WTC11 (cell line): Measurements from ENCODE around the gene RAB17. TPM values are rescaled to one million over a fixed set of nuclear protein-coding genes. Genes with fewer than 3 reads are reported as not detected.
A peak's percentile ranks its signal among the peaks of the same experiment; 100 is the strongest.

ENCODE experiments used
- ATF1 ChIP-seq: sonication (generic); formaldehyde crosslinking; IDR thresholded peaks from 2 replicates; pipeline ENCODE4 v1.8.1; 2023; ENCODE audit warnings: mild to moderate bottlenecking, moderate library complexity, missing genetic modification reagents
- CBFB ChIP-seq: sonication (generic); formaldehyde crosslinking; IDR thresholded peaks from 2 replicates; pipeline ENCODE4 v1.8.1; 2022; ENCODE audit warnings: mild to moderate bottlenecking, low read depth, missing genetic modification reagents
- ESRRA ChIP-seq: sonication (generic); formaldehyde crosslinking; IDR thresholded peaks from 2 replicates; pipeline ENCODE4 v1.8.1; 2022; ENCODE audit warnings: mild to moderate bottlenecking, missing genetic modification reagents, borderline replicate concordance
- ETV6 ChIP-seq: sonication (generic); formaldehyde crosslinking; IDR thresholded peaks from 2 replicates; pipeline ENCODE4 v1.8.1; 2022; ENCODE audit warnings: mild to moderate bottlenecking, missing genetic modification reagents
- FOXP1 ChIP-seq: sonication (generic); formaldehyde crosslinking; IDR thresholded peaks from 2 replicates; pipeline ENCODE4 v1.8.0; 2022; ENCODE audit warnings: missing genetic modification reagents, mild to moderate bottlenecking, moderate library complexity, borderline replicate concordance
- GABPB1 ChIP-seq: sonication (generic); formaldehyde crosslinking; IDR thresholded peaks from 2 replicates; pipeline ENCODE4 v1.8.1; 2023; ENCODE audit warnings: mild to moderate bottlenecking, missing genetic modification reagents
- GTF2I ChIP-seq: fragments of 250-450 bp; sonication (Bioruptor Pico); conservative IDR thresholded peaks from 2 replicates; pipeline ENCODE4 v1.4.0; 2021; ENCODE audit warnings: mild to moderate bottlenecking
- HMGA2 ChIP-seq: fragments of 250-450 bp; sonication (Bioruptor Pico); IDR thresholded peaks from 2 replicates; pipeline ENCODE4 v1.4.0; 2021; ENCODE audit warnings: mild to moderate bottlenecking, moderate library complexity
- JUN ChIP-seq: sonication (generic); formaldehyde crosslinking; IDR thresholded peaks from 2 replicates; pipeline ENCODE4 v1.8.0; 2023; ENCODE audit warnings: mild to moderate bottlenecking, missing genetic modification reagents
- KAT7 ChIP-seq: sonication (generic); formaldehyde crosslinking; IDR thresholded peaks from 2 replicates; pipeline ENCODE4 v1.8.1; 2023; ENCODE audit warnings: missing genetic modification reagents, mild to moderate bottlenecking, borderline replicate concordance
- MYBL2 ChIP-seq: sonication (generic); formaldehyde crosslinking; IDR thresholded peaks from 2 replicates; pipeline ENCODE4 v1.8.1; 2023; ENCODE audit warnings: mild to moderate bottlenecking, moderate library complexity, missing genetic modification reagents
- NFATC4 ChIP-seq: fragments of 250-450 bp; sonication (Bioruptor Pico); IDR thresholded peaks from 2 replicates; pipeline ENCODE4 v1.9.0; 2021; ENCODE audit warnings: mild to moderate bottlenecking
- NFE2L1 ChIP-seq: sonication (generic); formaldehyde crosslinking; IDR thresholded peaks from 2 replicates; pipeline ENCODE4 v1.8.1; 2023; ENCODE audit warnings: missing genetic modification reagents
- NFYB ChIP-seq: sonication (generic); formaldehyde crosslinking; conservative IDR thresholded peaks from 2 replicates; pipeline ENCODE4 v1.8.0; 2022; ENCODE audit warnings: low read depth, missing genetic modification reagents
- OVOL2 ChIP-seq: fragments of 250-450 bp; sonication (Bioruptor Pico); IDR thresholded peaks from 2 replicates; pipeline ENCODE4 v1.9.0; 2021; ENCODE audit warnings: mild to moderate bottlenecking, borderline replicate concordance
- SMAD3 ChIP-seq: sonication (generic); formaldehyde crosslinking; IDR thresholded peaks from 2 replicates; pipeline ENCODE4 v1.8.0; 2022; ENCODE audit warnings: missing genetic modification reagents, mild to moderate bottlenecking, borderline replicate concordance
- SMAD4 ChIP-seq: sonication (generic); formaldehyde crosslinking; IDR thresholded peaks from 2 replicates; pipeline ENCODE4 v1.8.0; 2022; ENCODE audit warnings: mild to moderate bottlenecking, missing genetic modification reagents
- SP1 ChIP-seq: sonication (generic); formaldehyde crosslinking; conservative IDR thresholded peaks from 2 replicates; pipeline ENCODE4 v1.8.1; 2022; ENCODE audit warnings: missing genetic modification reagents
- TCF7 ChIP-seq: sonication (generic); formaldehyde crosslinking; IDR thresholded peaks from 2 replicates; pipeline ENCODE4 v1.8.0; 2022; ENCODE audit warnings: mild to moderate bottlenecking, low read depth, missing genetic modification reagents, moderate library complexity
- TEAD1 ChIP-seq: sonication (generic); formaldehyde crosslinking; IDR thresholded peaks from 2 replicates; pipeline ENCODE4 v1.8.0; 2022; ENCODE audit warnings: mild to moderate bottlenecking, missing genetic modification reagents
- ZBTB21 ChIP-seq: sonication (generic); formaldehyde crosslinking; IDR thresholded peaks from 2 replicates; pipeline ENCODE4 v1.8.1; 2023; ENCODE audit warnings: mild to moderate bottlenecking, missing genetic modification reagents, borderline replicate concordance
- ZNF263 ChIP-seq: sonication (generic); formaldehyde crosslinking; IDR thresholded peaks from 2 replicates; pipeline ENCODE4 v1.8.1; 2022; ENCODE audit warnings: low read depth, mild to moderate bottlenecking, moderate library complexity, missing genetic modification reagents
- ZNF416 ChIP-seq: fragments of 250-450 bp; sonication (Bioruptor Pico); IDR thresholded peaks from 2 replicates; pipeline ENCODE4 v1.9.0; 2021; ENCODE audit warnings: mild to moderate bottlenecking, inconsistent platforms
- ZNF423 ChIP-seq: fragments of 250-450 bp; sonication (Bioruptor Pico); IDR thresholded peaks from 2 replicates; pipeline ENCODE4 v2.1.2; 2022; ENCODE audit warnings: mild to moderate bottlenecking, moderate library complexity
- ZNF671 ChIP-seq: fragments of 250-450 bp; sonication (Bioruptor Pico); IDR thresholded peaks from 2 replicates; pipeline ENCODE4 v1.8.0; 2021; ENCODE audit warnings: mild to moderate bottlenecking
- total RNA-seq: library from RNA; stranded (reverse); gene quantifications from 3 replicates; pipeline ENCODE4 v1.2.3, GENCODE V29; 2021
- TF ChIP-seq, protein P1 (sequence below): sonication (generic); formaldehyde crosslinking; IDR thresholded peaks from 2 replicates; pipeline ENCODE4 v1.8.1; 2022; ENCODE audit warnings: missing genetic modification reagents, borderline replicate concordance
- TF ChIP-seq, protein P2 (sequence below): sonication (generic); formaldehyde crosslinking; IDR thresholded peaks from 2 replicates; pipeline ENCODE4 v1.8.0; 2022; ENCODE audit warnings: mild to moderate bottlenecking, missing genetic modification reagents
- TF ChIP-seq, protein P3 (sequence below): sonication (generic); formaldehyde crosslinking; IDR thresholded peaks from 2 replicates; pipeline ENCODE4 v1.8.1; 2023; ENCODE audit warnings: mild to moderate bottlenecking, missing genetic modification reagents
- TF ChIP-seq, protein P4 (sequence below): fragments of 250-450 bp; sonication (Bioruptor Pico); IDR thresholded peaks from 2 replicates; pipeline ENCODE4 v2.1.2; 2022; ENCODE audit warnings: mild to moderate bottlenecking, moderate library complexity
- TF ChIP-seq, protein P5 (sequence below): fragments of 250-450 bp; sonication (Bioruptor Pico); IDR thresholded peaks from 2 replicates; pipeline ENCODE4 v1.9.0; 2021; ENCODE audit warnings: mild to moderate bottlenecking
- TF ChIP-seq, protein P6 (sequence below): fragments of 200-600 bp; IDR thresholded peaks from 2 replicates; pipeline ENCODE4 v1.8.0; 2022; ENCODE audit warnings: antibody characterized with exemption
- TF ChIP-seq, protein P7 (sequence below): sonication (generic); formaldehyde crosslinking; IDR thresholded peaks from 2 replicates; pipeline ENCODE4 v1.8.0; 2022; ENCODE audit warnings: mild to moderate bottlenecking, missing genetic modification reagents
- TF ChIP-seq, protein P8 (sequence below): sonication (generic); formaldehyde crosslinking; IDR thresholded peaks from 2 replicates; pipeline ENCODE4 v1.8.1; 2023; ENCODE audit warnings: mild to moderate bottlenecking, missing genetic modification reagents, moderate library complexity

The RAB17 gene
- total RNA-seq, 1 experiment from 2014 or later = 140 TPM

DNA sequence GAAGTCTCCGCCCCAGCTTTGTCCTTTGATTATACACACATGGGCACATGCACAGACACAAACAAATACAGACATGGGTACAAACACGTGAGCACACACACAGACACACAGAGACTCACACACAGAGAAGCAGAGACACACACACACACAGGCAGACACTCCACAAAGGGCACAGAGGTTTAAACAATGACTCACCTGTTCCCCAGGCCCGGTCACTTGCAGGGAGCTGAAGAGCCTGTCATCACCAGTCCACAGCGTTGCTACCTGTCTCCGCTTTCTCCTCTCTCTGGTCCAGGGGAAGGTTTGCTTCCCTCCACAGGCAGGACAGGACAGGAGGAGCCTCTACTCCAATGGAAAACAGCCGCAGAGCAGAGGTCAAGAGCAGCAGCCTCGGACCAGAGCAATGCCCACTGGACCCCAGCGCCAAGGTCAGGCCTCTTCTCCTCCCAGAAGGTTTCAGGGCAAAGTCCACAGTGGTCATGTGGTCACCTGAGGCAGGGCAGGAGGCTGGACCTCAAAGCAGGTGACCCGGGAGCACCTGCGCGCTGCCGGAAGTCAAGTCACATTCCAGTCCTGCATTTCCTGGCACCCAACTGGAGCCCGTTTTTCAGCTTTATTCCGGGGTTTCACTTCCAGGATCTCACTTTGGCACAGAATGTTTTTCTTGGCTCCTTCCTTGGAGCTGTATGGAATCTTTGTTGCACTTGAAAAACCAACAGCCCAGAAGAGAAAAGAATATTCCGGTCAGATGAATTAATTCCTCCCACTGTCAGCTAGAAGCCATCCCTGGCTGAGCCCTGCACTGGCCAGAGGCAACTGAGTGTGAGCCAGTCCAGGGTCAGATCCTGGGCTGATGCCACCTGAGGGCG, at the start of gene RAB17 (continued):
- TF ChIP-seq ZNF423 (CRISPR knock-in tag) (no peak), JUN (no peak), NFYB (CRISPR knock-in tag) (no peak), ZNF263 (CRISPR knock-in tag) (no peak), TEAD1 (peak; percentile 79), SMAD3 (no peak), TCF7 (CRISPR knock-in tag) (no peak), NFATC4 (no peak), ATF1 (no peak), SMAD4 (CRISPR knock-in tag) (no peak), ZBTB21 (CRISPR knock-in tag) (no peak), SP1 (CRISPR knock-in tag) (0 out of 2 replicates have a peak, but pooled peaks have one; percentile 7), ETV6 (CRISPR knock-in tag) (peak; percentile 43), GTF2I (CRISPR knock-in tag) (no peak), ZNF416 (CRISPR knock-in tag) (no peak), CBFB (CRISPR knock-in tag) (no peak), NFE2L1 (CRISPR knock-in tag) (0 out of 2 replicates have a peak, but pooled peaks have one; percentile 36), KAT7 (CRISPR knock-in tag) (no peak), GABPB1 (CRISPR knock-in tag) (peak; percentile 71), FOXP1 (CRISPR knock-in tag) (peak; percentile 66; the same call in 1 of the 2 replicates), ESRRA (CRISPR knock-in tag) (no peak), ZNF671 (CRISPR knock-in tag) (no peak), HMGA2 (no peak), MYBL2 (CRISPR knock-in tag) (0 out of 2 replicates have a peak, but pooled peaks have one; percentile 32), OVOL2 (CRISPR knock-in tag) (no peak)
- TF ChIP-seq, protein P1, sequence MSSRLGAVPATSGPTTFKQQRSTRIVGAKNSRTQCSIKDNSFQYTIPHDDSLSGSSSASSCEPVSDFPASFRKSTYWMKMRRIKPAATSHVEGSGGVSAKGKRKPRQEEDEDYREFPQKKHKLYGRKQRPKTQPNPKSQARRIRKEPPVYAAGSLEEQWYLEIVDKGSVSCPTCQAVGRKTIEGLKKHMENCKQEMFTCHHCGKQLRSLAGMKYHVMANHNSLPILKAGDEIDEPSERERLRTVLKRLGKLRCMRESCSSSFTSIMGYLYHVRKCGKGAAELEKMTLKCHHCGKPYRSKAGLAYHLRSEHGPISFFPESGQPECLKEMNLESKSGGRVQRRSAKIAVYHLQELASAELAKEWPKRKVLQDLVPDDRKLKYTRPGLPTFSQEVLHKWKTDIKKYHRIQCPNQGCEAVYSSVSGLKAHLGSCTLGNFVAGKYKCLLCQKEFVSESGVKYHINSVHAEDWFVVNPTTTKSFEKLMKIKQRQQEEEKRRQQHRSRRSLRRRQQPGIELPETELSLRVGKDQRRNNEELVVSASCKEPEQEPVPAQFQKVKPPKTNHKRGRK (CRISPR knock-in tag) = no peak
- TF ChIP-seq, protein P2, sequence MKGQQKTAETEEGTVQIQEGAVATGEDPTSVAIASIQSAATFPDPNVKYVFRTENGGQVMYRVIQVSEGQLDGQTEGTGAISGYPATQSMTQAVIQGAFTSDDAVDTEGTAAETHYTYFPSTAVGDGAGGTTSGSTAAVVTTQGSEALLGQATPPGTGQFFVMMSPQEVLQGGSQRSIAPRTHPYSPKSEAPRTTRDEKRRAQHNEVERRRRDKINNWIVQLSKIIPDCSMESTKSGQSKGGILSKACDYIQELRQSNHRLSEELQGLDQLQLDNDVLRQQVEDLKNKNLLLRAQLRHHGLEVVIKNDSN = peak; percentile 88
- TF ChIP-seq, protein P3, sequence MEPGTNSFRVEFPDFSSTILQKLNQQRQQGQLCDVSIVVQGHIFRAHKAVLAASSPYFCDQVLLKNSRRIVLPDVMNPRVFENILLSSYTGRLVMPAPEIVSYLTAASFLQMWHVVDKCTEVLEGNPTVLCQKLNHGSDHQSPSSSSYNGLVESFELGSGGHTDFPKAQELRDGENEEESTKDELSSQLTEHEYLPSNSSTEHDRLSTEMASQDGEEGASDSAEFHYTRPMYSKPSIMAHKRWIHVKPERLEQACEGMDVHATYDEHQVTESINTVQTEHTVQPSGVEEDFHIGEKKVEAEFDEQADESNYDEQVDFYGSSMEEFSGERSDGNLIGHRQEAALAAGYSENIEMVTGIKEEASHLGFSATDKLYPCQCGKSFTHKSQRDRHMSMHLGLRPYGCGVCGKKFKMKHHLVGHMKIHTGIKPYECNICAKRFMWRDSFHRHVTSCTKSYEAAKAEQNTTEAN (CRISPR knock-in tag) = no peak
- TF ChIP-seq, protein P4, sequence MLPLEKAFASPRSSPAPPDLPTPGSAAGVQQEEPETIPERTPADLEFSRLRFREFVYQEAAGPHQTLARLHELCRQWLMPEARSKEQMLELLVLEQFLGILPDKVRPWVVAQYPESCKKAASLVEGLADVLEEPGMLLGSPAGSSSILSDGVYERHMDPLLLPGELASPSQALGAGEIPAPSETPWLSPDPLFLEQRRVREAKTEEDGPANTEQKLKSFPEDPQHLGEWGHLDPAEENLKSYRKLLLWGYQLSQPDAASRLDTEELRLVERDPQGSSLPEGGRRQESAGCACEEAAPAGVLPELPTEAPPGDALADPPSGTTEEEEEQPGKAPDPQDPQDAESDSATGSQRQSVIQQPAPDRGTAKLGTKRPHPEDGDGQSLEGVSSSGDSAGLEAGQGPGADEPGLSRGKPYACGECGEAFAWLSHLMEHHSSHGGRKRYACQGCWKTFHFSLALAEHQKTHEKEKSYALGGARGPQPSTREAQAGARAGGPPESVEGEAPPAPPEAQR = no peak
- TF ChIP-seq, protein P5, sequence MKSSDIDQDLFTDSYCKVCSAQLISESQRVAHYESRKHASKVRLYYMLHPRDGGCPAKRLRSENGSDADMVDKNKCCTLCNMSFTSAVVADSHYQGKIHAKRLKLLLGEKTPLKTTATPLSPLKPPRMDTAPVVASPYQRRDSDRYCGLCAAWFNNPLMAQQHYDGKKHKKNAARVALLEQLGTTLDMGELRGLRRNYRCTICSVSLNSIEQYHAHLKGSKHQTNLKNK = no peak
- TF ChIP-seq, protein P6, sequence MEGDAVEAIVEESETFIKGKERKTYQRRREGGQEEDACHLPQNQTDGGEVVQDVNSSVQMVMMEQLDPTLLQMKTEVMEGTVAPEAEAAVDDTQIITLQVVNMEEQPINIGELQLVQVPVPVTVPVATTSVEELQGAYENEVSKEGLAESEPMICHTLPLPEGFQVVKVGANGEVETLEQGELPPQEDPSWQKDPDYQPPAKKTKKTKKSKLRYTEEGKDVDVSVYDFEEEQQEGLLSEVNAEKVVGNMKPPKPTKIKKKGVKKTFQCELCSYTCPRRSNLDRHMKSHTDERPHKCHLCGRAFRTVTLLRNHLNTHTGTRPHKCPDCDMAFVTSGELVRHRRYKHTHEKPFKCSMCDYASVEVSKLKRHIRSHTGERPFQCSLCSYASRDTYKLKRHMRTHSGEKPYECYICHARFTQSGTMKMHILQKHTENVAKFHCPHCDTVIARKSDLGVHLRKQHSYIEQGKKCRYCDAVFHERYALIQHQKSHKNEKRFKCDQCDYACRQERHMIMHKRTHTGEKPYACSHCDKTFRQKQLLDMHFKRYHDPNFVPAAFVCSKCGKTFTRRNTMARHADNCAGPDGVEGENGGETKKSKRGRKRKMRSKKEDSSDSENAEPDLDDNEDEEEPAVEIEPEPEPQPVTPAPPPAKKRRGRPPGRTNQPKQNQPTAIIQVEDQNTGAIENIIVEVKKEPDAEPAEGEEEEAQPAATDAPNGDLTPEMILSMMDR = no peak
- TF ChIP-seq, protein P7, sequence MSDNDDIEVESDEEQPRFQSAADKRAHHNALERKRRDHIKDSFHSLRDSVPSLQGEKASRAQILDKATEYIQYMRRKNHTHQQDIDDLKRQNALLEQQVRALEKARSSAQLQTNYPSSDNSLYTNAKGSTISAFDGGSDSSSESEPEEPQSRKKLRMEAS (CRISPR knock-in tag) = peak; percentile 83
- TF ChIP-seq, protein P8, sequence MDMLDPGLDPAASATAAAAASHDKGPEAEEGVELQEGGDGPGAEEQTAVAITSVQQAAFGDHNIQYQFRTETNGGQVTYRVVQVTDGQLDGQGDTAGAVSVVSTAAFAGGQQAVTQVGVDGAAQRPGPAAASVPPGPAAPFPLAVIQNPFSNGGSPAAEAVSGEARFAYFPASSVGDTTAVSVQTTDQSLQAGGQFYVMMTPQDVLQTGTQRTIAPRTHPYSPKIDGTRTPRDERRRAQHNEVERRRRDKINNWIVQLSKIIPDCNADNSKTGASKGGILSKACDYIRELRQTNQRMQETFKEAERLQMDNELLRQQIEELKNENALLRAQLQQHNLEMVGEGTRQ (CRISPR knock-in tag) = peak; percentile 86
